HG02763 (cell line): ENCODE data around the gene OBSCN.

Source experiments
- ATAC-seq: cut with Tn5 transposase; IDR thresholded peaks from one replicate; pipeline ENCODE4 v1.9.1; 2021; ENCODE audit warnings: mild to moderate bottlenecking, moderate library complexity; ENCODE audit not compliant: unreplicated experiment

OBSCN gene

GRCh38 chr1:228337711-228338520 lies 130.1 kb downstream of the OBSCN start:
- ATAC-seq = no peak

- ATAC-seq = no peak
Observed at GRCh38 chr1:228338521-228339051, 130.7 kb downstream of the OBSCN start.

DNA sequence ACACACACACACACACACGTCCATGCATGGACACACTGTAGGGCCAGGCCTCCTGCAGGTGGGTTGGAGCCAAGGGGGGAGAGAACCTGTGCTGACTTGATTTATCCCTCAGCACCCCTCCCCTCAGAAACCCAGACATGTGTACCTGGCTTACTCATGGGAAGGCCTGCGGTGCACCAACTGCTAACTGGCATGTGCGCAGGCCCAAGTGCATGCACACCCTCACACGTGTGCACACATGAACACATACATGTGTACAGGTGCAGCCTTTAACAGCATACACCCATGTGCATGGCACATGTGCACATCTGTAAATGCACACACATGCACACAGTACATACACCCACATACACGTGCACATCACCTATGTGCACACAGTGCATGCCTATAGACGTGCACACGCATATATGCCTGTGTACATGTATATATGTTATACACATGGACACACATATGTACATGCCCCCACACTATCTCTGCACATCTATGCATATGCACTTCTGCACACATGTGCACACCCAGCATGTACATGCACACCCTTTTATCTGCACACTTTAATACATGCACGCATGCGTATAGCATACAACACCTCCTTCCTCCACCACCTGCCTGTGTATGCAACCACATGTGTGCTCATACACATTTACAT lies 131.3 kb downstream of the OBSCN start:
- no peak for ATAC-seq

DNA sequence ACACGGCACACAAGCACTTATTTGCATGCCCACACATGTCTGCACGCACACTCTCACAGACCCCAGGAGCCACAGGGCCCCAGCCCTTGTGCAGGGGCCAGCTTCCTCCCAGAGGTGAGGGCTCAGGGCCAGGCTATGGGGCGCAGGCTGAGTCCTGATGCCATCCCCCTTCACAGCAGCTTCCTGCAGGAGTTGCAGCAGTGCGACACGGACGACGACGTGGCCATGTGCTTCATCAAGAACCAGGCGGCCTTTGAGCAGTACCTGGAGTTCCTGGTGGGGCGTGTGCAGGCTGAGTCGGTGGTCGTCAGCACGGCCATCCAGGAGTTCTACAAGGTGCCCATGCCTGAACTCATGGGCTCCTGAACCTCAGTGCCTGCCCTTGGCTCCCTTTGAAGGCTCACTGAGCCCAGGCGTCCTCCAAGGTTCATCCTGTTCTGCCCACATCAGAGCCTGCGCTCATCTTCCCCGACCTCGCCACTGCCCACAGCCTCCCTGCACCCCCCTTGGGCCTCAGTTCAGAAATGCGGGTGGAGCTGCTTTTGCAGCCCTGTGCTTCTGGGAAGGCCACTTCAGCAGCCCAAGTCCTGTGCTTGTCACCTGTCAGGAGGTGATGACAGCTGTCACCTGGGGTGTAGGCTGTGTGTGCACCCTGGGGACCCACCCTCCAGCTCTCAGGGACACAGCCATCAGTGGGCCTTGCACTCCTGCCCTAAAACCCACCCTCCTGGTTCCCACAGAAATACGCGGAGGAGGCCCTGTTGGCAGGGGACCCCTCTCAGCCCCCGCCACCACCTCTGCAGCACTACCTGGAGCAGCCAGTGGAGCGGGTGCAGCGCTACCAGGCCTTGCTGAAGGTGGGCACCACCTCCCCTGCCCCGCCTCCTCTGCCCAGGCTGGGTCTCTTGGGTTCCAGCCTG lies 132.2 kb downstream of the OBSCN start:
- ATAC-seq = no peak

- ATAC-seq = no peak
Observed at GRCh38 chr1:228340686-228341449, 133.0 kb downstream of the OBSCN start.

- ATAC-seq = no peak
Observed at GRCh38 chr1:228341450-228341813, 133.6 kb downstream of the OBSCN start.

DNA sequence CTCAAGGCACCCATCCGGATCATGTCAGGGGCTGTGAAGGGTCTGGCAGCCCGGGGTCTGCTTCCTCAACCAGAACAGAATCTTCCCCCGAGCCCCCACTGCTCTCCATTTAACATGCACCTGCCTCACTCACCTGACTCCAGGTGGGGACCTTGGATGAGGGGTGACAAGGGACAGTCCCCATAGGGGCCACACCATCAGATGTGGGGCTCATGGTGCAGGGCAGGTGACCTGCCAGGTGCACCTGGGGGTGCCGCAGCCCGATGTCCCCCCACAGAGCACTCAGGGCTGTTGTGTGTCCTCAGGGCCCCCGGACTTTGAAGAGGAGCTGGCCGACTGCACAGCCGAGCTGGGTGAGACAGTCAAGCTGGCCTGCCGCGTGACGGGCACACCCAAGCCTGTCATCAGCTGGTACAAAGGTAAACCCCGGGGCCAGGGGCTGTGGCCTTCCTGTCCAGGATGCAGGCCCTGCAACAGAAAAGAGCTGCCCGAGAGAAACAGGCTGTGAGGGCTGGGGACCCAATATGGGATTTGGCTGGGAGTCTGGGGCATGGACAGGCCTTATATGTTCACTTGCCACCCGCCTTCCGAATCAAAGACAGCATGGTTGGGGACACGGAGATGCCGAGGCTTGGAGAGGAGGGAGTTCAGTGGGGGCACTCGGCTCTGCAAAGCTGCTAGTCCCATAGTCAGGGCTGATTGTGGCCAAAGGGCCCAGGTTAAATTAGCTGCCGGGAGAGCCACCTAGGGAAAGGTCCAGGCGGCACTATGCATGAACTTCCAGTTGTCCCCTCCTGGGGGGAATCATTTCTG lies 134.2 kb downstream of the OBSCN start:
- ATAC-seq = no peak

DNA sequence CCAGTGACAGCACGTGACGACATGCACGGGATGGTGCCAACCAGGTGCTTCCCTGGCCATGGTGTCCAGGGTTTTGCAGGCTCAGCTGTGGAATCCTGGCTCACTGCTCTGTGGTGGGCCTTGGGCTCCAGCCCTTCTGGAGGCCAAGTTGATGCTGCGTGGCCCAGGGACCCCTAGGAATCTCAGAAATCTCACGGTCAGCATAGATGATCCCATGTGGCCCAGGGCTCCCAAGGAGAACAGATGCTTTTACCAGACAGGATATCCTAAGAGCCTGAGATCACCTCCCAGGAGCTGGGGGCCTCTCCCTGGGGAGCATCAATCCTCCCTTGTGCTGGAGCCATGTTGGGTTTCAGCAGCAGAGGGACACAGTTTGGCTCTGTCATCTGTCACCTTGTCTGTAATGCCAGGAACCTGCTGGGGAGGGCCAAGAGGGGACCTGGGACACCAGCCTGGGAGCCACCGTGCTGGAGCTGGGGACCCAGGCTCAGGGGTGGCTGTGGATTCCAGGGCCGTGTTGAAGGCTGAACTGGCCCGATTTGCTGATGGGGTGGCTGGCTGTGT lies 134.9 kb downstream of the OBSCN start:
- no peak for ATAC-seq

- no peak for ATAC-seq
Observed at GRCh38 chr1:228343191-228343661, 135.4 kb downstream of the OBSCN start.

DNA sequence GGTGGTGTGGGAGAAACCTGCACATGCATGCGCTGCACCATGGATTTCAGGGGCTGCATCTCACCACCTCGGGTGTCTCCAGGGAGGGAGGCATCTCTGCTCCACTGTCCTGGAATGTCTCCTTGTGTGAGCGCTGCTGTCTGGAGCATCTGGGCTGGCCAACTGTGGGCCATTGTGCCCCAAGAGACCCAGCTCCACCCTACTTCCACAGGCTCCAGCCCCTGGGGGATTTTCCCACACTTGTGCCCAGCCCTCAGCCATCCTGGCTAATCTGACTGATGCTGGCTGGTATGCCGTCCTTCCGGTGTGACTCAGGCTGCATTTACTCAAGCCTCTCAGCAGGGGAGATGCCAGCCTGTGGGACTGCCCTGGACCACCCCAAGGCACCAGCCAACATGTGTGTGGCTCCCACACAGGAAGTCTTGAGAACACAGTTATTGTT lies 136.8 kb downstream of the OBSCN start:
- no peak for ATAC-seq

DNA sequence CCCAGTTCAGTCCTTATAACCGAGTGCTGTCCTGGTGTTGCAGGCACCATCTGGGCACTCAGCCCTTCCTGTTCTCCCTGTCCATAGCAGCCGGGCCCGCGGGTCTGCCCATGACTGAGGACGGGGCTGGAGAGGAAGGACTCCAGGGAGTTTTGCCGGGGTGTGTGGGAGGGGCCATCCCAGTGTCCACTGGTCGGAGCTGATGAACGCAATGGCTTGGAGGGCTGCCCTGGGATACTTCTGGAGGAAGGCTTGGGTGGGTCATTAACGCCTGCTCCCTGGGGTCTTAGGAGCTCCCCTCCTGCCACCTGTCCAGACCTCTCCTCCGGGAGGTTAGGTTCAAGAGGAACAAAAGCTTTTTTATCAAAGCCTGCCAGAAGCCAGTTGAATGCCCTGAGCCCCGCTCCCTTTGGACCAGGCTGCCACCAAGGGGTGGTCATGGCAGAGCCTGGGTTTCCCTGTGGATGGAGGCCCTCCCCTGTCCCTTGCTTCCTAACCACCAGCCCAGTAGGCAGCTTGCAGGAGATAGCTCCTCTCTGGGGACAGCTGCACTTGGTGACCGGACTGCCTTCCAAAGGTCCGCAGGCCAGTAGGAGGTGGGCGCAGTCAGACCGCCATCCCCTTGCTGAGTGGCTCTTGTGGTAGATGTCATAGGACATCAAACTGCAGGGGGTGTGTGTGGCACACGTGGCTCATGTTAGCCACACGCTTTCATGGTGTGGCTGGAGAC lies 137.5 kb downstream of the OBSCN start:
- ATAC-seq = no peak

DNA sequence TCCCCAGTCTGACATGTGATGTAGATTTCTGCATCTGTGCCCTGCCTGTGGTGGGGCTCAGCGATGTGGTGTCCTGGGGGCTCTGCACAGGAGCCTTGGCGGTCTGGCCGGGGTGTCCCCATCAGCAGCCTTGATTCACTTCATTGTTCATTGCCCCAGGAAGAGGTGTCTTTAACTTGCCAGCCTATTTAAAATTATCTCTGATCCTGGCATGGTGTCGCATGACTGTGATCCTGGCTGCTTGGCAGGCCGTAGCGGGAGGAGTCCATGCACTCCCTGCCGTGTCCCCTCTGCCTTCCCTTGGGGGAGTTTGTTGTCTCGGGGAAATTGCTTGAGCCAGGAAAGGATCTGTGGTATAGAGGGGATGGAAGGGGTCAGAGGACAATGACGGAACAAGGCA lies 138.9 kb downstream of the OBSCN start:
- ATAC-seq = no peak

GRCh38 chr1:228347181-228347580 lies 139.3 kb downstream of the OBSCN start:
- no peak for ATAC-seq

- no peak for ATAC-seq
Observed at GRCh38 chr1:228348708-228349467, 141.0 kb downstream of the OBSCN start.

- no peak for ATAC-seq
Observed at GRCh38 chr1:228349701-228350171, 141.9 kb downstream of the OBSCN start.

- no peak for ATAC-seq
Observed at GRCh38 chr1:228350179-228350742, 142.4 kb downstream of the OBSCN start.
